Esophagus (tissue), 2 donors: ENCODE data around the gene C10orf53. TPM values are rescaled to one million over a fixed set of nuclear protein-coding genes. Genes with fewer than 3 reads are reported as not detected.
"Not testable (repeated sequence)": the region's sequence is repeated elsewhere in the genome, so short reads cannot be mapped to it uniquely, and the experiment has no call there.

Experiments
- H3K27ac ChIP-seq, 2 donors: one replicate each; pipeline ENCODE4 v1.5.1; 2013; ENCODE audit warnings: low read depth in 2 of 2, mild to moderate bottlenecking in 2 of 2, inconsistent platforms in 1 of 2, low read length in 1 of 2, moderate library complexity in 1 of 2
- H3K27me3 ChIP-seq, 2 donors: one replicate each; pipeline ENCODE4 v1.6.1; 2013; ENCODE audit warnings: low read length in 2 of 2, control low read depth in 1 of 2, mild to moderate bottlenecking in 1 of 2; ENCODE audit not compliant: insufficient read depth in 2 of 2, control insufficient read depth in 1 of 2
- H3K36me3 ChIP-seq, 2 donors: one replicate each; pipeline ENCODE4 v1.6.1; 2013; ENCODE audit warnings: low read length in 1 of 2; ENCODE audit not compliant: control insufficient read depth in 2 of 2, insufficient read depth in 2 of 2
- H3K4me1 ChIP-seq, 2 donors: one replicate each; pipeline ENCODE4 v1.6.1; 2013; ENCODE audit warnings: low read length in 1 of 2; ENCODE audit not compliant: control insufficient read depth in 2 of 2, insufficient read depth in 2 of 2
- H3K4me3 ChIP-seq, 2 donors: one replicate each; pipeline ENCODE4 v1.5.1; 2013; ENCODE audit warnings: low read length in 2 of 2, mild to moderate bottlenecking in 2 of 2, low read depth in 1 of 2, moderate library complexity in 1 of 2
- H3K9me3 ChIP-seq, 2 donors: one replicate each; pipeline ENCODE4 v1.6.1; 2013; ENCODE audit warnings: mild to moderate bottlenecking in 2 of 2, low read depth in 1 of 2, low read length in 1 of 2, moderate library complexity in 1 of 2; ENCODE audit not compliant: control insufficient read depth in 2 of 2, insufficient read depth in 1 of 2
- WGBS, 2 donors: extraction: QIAGEN DNeasy Blood & Tissue Kit; methylation state at CpG; one replicate each; pipeline ENCODE4 v1.1.7; 2013; 5-methylcytosine and 5-hydroxymethylcytosine counted together
- polyA plus RNA-seq, 2 donors: library from polyadenylated mRNA; stranded (reverse); fragments of 200-250 nt; gene quantifications; one replicate each; pipeline ENCODE4 v1.2.3, GENCODE V29; 2013
- donor health status: healthy with polysubstance abuse.
- donor health status: Bipolar disorder and iron deficiency.

Gene C10orf53
- polyA plus RNA-seq, 2 donors: not detected

- Histone ChIP-seq H3K4me1 (no peaks in the 10 kb centered on the region), H3K27me3 (peaks cover 0 to 9% of the 10 kb centered on the region in 2 donors), H3K4me3 (no peak overlapping the region), H3K36me3 (no peaks in the 10 kb centered on the region), H3K9me3 (no peaks in the 10 kb centered on the region), H3K27ac (no peak overlapping the region)
- 74 to 77% methylated on average over 7 of the region's 7 CpGs for WGBS, 2 donors
These were observed 16.9 kb downstream of the C10orf53 start for GRCh38 chr10:49696311-49696710.

- Histone ChIP-seq H3K4me1 (no peaks in the 10 kb centered on the region), H3K9me3 (peaks cover 0 to 2% of the 10 kb centered on the region in 2 donors), H3K4me3 (no peak overlapping the region), H3K27me3 (no peaks in the 10 kb centered on the region), H3K36me3 (no peaks in the 10 kb centered on the region), H3K27ac (no peak overlapping the region)
- 71 to 83% methylated on average over 9 of the region's 9 CpGs for WGBS, 2 donors
These were observed 19.2 kb downstream of the C10orf53 start for GRCh38 chr10:49698679-49699078.

GRCh38 chr10:49700211-49700610 lies 20.8 kb downstream of the C10orf53 start:
- Histone ChIP-seq H3K9me3 (peaks cover 0 to 2% of the 10 kb centered on the region in 2 donors), H3K36me3 (no peaks in the 10 kb centered on the region), H3K4me1 (no peaks in the 10 kb centered on the region), H3K4me3 (no peak overlapping the region), H3K27ac (no peak overlapping the region), H3K27me3 (no peaks in the 10 kb centered on the region)
- WGBS, 2 donors: 91 to 92% methylated on average over 3 of the region's 3 CpGs

GRCh38 chr10:49700997-49701396 lies 21.5 kb downstream of the C10orf53 start:
- peaks cover 0 to 2% of the 10 kb centered on the region in 2 donors for H3K9me3 ChIP-seq
- no peak overlapping the region for H3K27ac ChIP-seq
- H3K36me3 ChIP-seq: no peaks in the 10 kb centered on the region
- no peak overlapping the region for H3K4me3 ChIP-seq
- no peaks in the 10 kb centered on the region for H3K27me3 ChIP-seq
- H3K4me1 ChIP-seq: no peaks in the 10 kb centered on the region
- 7 to 15% methylated on average over 3 of the region's 3 CpGs for WGBS, 2 donors

- no peak overlapping the region for H3K4me3 ChIP-seq
- WGBS, 2 donors: 71 to 80% methylated on average over 3 of the region's 3 CpGs
- H3K36me3 ChIP-seq: no peaks in the 10 kb centered on the region
- no peaks in the 10 kb centered on the region for H3K9me3 ChIP-seq
- no peaks in the 10 kb centered on the region for H3K4me1 ChIP-seq
- no peaks in the 10 kb centered on the region for H3K27me3 ChIP-seq
- no peak overlapping the region for H3K27ac ChIP-seq
These were observed 28.1 kb downstream of the C10orf53 start for GRCh38 chr10:49707585-49707984.

DNA sequence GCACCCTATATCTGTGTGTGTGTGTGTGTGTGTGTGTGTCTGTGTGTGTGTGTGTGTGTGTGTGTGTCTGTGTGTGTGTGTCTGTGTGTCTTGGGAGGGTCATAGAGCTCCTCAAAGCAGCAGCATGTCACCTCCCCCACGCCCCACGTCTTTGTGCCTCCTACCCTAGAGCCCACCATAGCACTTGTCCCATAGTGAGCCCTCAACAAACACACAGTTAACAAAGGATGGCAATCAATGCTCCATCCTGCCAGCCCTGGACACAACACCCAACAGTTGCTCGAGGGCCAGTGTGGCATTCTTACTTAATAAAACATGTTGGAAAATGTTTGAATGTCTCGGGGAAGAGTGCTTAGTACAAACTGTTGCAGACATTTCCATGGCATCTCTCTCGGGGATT lies 30.5 kb downstream of the C10orf53 start:
- Histone ChIP-seq H3K27me3 (no peaks in the 10 kb centered on the region), H3K9me3 (no peaks in the 10 kb centered on the region), H3K4me3 (no peak overlapping the region), H3K36me3 (no peaks in the 10 kb centered on the region), H3K27ac (no peak overlapping the region), H3K4me1 (no peaks in the 10 kb centered on the region)
- WGBS, 2 donors: 56 to 66% methylated on average over 5 of the region's 5 CpGs

- WGBS, 2 donors: 74 to 77% methylated on average over 6 of the region's 6 CpGs
- Histone ChIP-seq H3K36me3 (no peaks in the 10 kb centered on the region), H3K27me3 (no peaks in the 10 kb centered on the region), H3K4me3 (no peak overlapping the region), H3K9me3 (peaks cover 0 to 5% of the 10 kb centered on the region in 2 donors), H3K4me1 (no peaks in the 10 kb centered on the region), H3K27ac (no peak overlapping the region)
These were observed 31.5 kb downstream of the C10orf53 start for GRCh38 chr10:49710966-49711365.

DNA sequence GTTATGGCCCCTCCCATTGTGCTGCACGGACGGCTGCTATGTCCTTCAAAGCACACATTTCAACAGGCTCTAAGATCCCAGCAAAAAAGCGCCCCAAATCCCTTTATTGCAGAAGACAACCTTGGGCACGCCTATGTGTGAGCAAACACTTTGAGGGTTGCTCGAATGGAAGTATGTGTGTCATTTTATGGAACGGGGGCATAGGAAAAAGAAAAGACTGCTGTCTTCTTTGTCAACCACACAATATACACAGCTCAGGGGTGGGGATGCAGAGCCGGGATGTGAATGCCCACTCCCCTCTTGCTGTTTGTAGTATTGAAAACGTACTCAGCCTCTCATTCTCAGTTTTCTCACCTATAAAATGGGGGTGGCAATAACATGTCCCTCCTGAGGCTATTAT lies 32.0 kb downstream of the C10orf53 start:
- 43 to 44% methylated on average over 8 of the region's 8 CpGs for WGBS, 2 donors
- H3K36me3 ChIP-seq: no peaks in the 10 kb centered on the region
- H3K4me1 ChIP-seq: no peaks in the 10 kb centered on the region
- H3K27ac ChIP-seq: no peak overlapping the region
- H3K4me3 ChIP-seq: no peak overlapping the region
- peaks cover 0 to 5% of the 10 kb centered on the region in 2 donors for H3K9me3 ChIP-seq
- no peaks in the 10 kb centered on the region for H3K27me3 ChIP-seq

DNA sequence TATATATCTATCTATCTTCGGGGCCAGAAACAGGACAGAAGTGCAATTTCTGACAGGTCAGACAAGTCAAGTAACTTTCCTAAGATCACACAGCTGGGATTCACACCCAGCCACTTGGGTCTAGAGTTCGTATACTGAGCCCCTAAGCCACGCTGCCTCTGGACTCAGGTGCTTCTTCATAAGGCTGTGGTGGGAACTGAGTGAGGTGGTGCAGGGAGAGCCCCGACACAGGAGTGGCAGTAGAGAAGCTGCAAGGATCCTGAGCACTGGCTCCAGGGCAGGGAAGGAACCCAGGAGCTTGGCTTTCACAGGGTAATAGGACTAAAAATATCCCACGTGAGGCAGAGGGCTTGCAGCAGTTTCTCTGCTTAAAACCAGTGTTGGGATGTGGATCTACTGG lies 33.8 kb downstream of the C10orf53 start:
- Histone ChIP-seq H3K9me3 (peaks cover 0 to 5% of the 10 kb centered on the region in 2 donors), H3K4me3 (no peak overlapping the region), H3K36me3 (no peaks in the 10 kb centered on the region), H3K27me3 (no peaks in the 10 kb centered on the region), H3K4me1 (no peaks in the 10 kb centered on the region), H3K27ac (no peak overlapping the region)
- 69 to 75% methylated on average over 5 of the region's 5 CpGs for WGBS, 2 donors

DNA sequence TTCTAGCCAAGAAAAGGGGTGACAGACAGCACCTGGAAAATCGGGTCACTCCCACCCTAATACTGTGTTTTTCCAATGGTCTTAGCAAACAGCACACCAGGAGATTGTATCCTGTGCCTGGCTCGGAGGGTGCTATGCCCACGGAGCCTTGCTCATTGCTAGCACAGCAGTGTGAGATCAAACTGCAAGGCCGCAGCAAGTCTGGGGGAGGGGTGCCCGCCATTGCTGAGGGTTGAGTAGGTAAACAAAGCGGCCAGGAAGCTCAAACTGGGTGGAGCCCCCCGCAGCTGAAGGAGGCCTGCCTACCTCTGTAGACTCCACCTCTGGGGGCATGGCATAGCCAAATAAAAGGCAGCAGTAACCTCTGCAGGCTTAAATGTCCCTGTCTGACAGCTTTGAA lies 35.7 kb downstream of the C10orf53 start:
- H3K4me3 ChIP-seq, H3K4me1 ChIP-seq, H3K27me3 ChIP-seq, H3K27ac ChIP-seq, H3K9me3 ChIP-seq, H3K36me3 ChIP-seq: not testable (repeated sequence)
- WGBS, 2 donors: 83 to 88% methylated on average over 7 of the region's 7 CpGs
